ENCODE results near the gene METAP1D.

- TF ChIP-seq, protein P1, sequence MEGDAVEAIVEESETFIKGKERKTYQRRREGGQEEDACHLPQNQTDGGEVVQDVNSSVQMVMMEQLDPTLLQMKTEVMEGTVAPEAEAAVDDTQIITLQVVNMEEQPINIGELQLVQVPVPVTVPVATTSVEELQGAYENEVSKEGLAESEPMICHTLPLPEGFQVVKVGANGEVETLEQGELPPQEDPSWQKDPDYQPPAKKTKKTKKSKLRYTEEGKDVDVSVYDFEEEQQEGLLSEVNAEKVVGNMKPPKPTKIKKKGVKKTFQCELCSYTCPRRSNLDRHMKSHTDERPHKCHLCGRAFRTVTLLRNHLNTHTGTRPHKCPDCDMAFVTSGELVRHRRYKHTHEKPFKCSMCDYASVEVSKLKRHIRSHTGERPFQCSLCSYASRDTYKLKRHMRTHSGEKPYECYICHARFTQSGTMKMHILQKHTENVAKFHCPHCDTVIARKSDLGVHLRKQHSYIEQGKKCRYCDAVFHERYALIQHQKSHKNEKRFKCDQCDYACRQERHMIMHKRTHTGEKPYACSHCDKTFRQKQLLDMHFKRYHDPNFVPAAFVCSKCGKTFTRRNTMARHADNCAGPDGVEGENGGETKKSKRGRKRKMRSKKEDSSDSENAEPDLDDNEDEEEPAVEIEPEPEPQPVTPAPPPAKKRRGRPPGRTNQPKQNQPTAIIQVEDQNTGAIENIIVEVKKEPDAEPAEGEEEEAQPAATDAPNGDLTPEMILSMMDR (conservative IDR thresholded peaks at IDR 0.05) = no peak
- no peak for TF ChIP-seq EZH2 (IDR thresholded peaks at IDR 0.05; ENCODE audit: low read depth)
Observed at GRCh38 chr2:172087780-172088244, 88.1 kb downstream of the METAP1D start.

Measured in PC-9 (cell line).